Keratinocyte (primary cell): ENCODE measurements around the gene CPNE7. TPM values are rescaled to one million over a fixed set of nuclear protein-coding genes. Genes with fewer than 3 reads are reported as not detected.

Source experiments
- DNase-seq: peaks from one replicate; pipeline ENCODE4 v3.0.0-alpha.2; 2011; ENCODE audit warnings: low read depth, missing footprints, low spot score
- FAIRE-seq: peaks from 2 replicates; lab custom pipeline; 2011; peaks lifted over from hg19 to GRCh38; lab: Jason Lieb, UNC
- H2AFZ ChIP-seq: 2 replicates; pipeline ENCODE4 v1.6.0; 2012; ENCODE audit warnings: low read length, control low read depth, inconsistent platforms; ENCODE audit not compliant: control insufficient read depth
- H3K27ac ChIP-seq: 2 replicates; pipeline ENCODE4 v1.5.1; 2011; ENCODE audit warnings: low read length; ENCODE audit not compliant: control insufficient read depth, insufficient read depth
- H3K27me3 ChIP-seq: 3 replicates; pipeline ENCODE4 v1.6.0; 2011; ENCODE audit warnings: low read length; ENCODE audit not compliant: control insufficient read depth, insufficient read depth; ENCODE audit errors: extremely low read depth
- H3K36me3 ChIP-seq, 2 experiments: 2 replicates in 1 of 2; 3 replicates in 1 of 2; pipeline ENCODE4 v1.5.1; 2011; ENCODE audit warnings: low read length in 2 of 2, mild to moderate bottlenecking in 1 of 2; ENCODE audit not compliant: control insufficient read depth in 2 of 2, insufficient read depth in 2 of 2; ENCODE audit errors: extremely low read depth in 1 of 2
- H3K4me1 ChIP-seq: 3 replicates; pipeline ENCODE4 v1.5.1; 2011; ENCODE audit warnings: low read length; ENCODE audit not compliant: control insufficient read depth, insufficient read depth; ENCODE audit errors: extremely low read depth
- H3K4me2 ChIP-seq: 3 replicates; pipeline ENCODE4 v1.6.0; 2011; ENCODE audit warnings: low read depth, low read length; ENCODE audit not compliant: control insufficient read depth, insufficient read depth; ENCODE audit errors: extremely low read depth
- H3K4me3 ChIP-seq, 3 experiments: fragments of 200-600 bp in 1 of 3; sonication (generic) in 1 of 3; 2 replicates in 2 of 3; 3 replicates in 1 of 3; pipeline ENCODE4 v1.5.1; 2011 to 2016; ENCODE audit warnings: low read length in 3 of 3, mild to moderate bottlenecking in 3 of 3, control low read depth in 2 of 3, inconsistent platforms in 1 of 3, low read depth in 1 of 3, mixed read lengths in 1 of 3, mixed run types in 1 of 3, moderate library complexity in 1 of 3; ENCODE audit not compliant: control insufficient read depth in 2 of 3, insufficient read depth in 2 of 3; ENCODE audit errors: extremely low read depth in 1 of 3
- H3K79me2 ChIP-seq: 2 replicates; pipeline ENCODE4 v1.6.0; 2012; ENCODE audit warnings: low read length; ENCODE audit not compliant: control insufficient read depth, insufficient read depth
- H3K9ac ChIP-seq: 3 replicates; pipeline ENCODE4 v1.6.0; 2011; ENCODE audit warnings: low read length; ENCODE audit not compliant: control insufficient read depth, insufficient read depth; ENCODE audit errors: extremely low read depth
- H3K9me1 ChIP-seq: 3 replicates; pipeline ENCODE4 v1.6.0; 2011; ENCODE audit warnings: low read length; ENCODE audit not compliant: control insufficient read depth, insufficient read depth; ENCODE audit errors: extremely low read depth
- H3K9me3 ChIP-seq: 2 replicates; pipeline ENCODE4 v1.5.1; 2012; ENCODE audit warnings: low read depth, low read length; ENCODE audit not compliant: control insufficient read depth
- H4K20me1 ChIP-seq: 3 replicates; pipeline ENCODE4 v1.6.0; 2011; ENCODE audit warnings: low read length; ENCODE audit not compliant: control insufficient read depth, insufficient read depth; ENCODE audit errors: extremely low read depth
- CTCF ChIP-seq, 3 experiments: IDR thresholded peaks in 1 of 3; conservative IDR thresholded peaks in 1 of 3; optimal IDR thresholded peaks in 1 of 3; 2 replicates in 2 of 3; 3 replicates in 1 of 3; pipeline versions ENCODE3 to v1.5.1; 2011; ENCODE audit warnings: low read length in 3 of 3, mild to moderate bottlenecking in 3 of 3, moderate library complexity in 2 of 3, control low read depth in 1 of 3, inconsistent platforms in 1 of 3; ENCODE audit not compliant: insufficient read depth in 2 of 3; ENCODE audit errors: extremely low read depth in 1 of 3
- EZH2 ChIP-seq: IDR thresholded peaks from one replicate; pipeline ENCODE4 v1.6.1; 2012; ENCODE audit warnings: inconsistent platforms, mild to moderate bottlenecking, low read length, moderate library complexity
- dilution Hi-C: fragments of 300-500 bp; cut with MboI; formaldehyde crosslinking; loops from one replicate; pipeline ENCODE4 v1.7.0; 2020; ENCODE audit warnings: low sequenced_read_pairs; ENCODE audit not compliant: extremely low pct_ligation_motif_present
- polyA plus RNA-seq, 5 experiments: library from polyadenylated mRNA; depleted of rRNA in 3 of 5; stranded (reverse) in 3 of 5; stranded (forward) in 1 of 5; unstranded in 1 of 5; fragments of >200 nt; gene quantifications; 1 replicate in 1 of 5; 2 replicates in 3 of 5; 3 replicates in 1 of 5; pipeline versions ENCODE4 v1.2.1 to v1.2.3, GENCODE V29; 2011 to 2012; ENCODE audit warnings: missing spikeins in 2 of 5, low read depth in 1 of 5, low replicate concordance in 1 of 5

CPNE7 gene
- polyA plus RNA-seq, 1 donor (not counting 4 experiments of a cell fraction or from before 2014, with no cell fraction given): 9.1 TPM

GRCh38 chr16:89583895-89584644, 8.5 kb downstream of the CPNE7 start:
- FAIRE-seq: no peak
- dilution Hi-C loops: no loop called here

GRCh38 chr16:89584768-89585549, 9.4 kb downstream of the CPNE7 start:
- TF ChIP-seq EZH2: no peak
- Histone ChIP-seq H3K4me3 (no peak overlapping the region), H3K79me2 (no peaks in the 10 kb centered on the region), H3K9ac (no peak overlapping the region), H3K27ac (no peak overlapping the region), H3K36me3 (no peaks in the 10 kb centered on the region), H3K9me1 (peaks cover 2% of the 10 kb centered on the region), H3K4me1 (peaks cover 23% of the 10 kb centered on the region), H3K27me3 (no peaks in the 10 kb centered on the region), H4K20me1 (no peaks in the 10 kb centered on the region), H2AFZ (no peak overlapping the region), H3K9me3 (no peaks in the 10 kb centered on the region), H3K4me2 (no peak overlapping the region)
- dilution Hi-C loops: no loop called here
- FAIRE-seq (no peak), DNase-seq (no peak)

More at GRCh38 chr16:89583895-89584644, 8.5 kb downstream of the CPNE7 start:
- no peak for DNase-seq
- Histone ChIP-seq H3K4me3 (no peak overlapping the region), H3K9ac (no peak overlapping the region), H3K27ac (no peak overlapping the region), H3K4me2 (no peak overlapping the region), H4K20me1 (no peaks in the 10 kb centered on the region), H3K9me1 (peaks cover 2% of the 10 kb centered on the region), H3K27me3 (no peaks in the 10 kb centered on the region), H3K79me2 (no peaks in the 10 kb centered on the region), H3K4me1 (peaks cover 23% of the 10 kb centered on the region), H2AFZ (no peak overlapping the region), H3K9me3 (no peaks in the 10 kb centered on the region), H3K36me3 (peaks cover 0 to 2% of the 10 kb centered on the region in 2 experiments)
- TF ChIP-seq EZH2 (no peak), CTCF (optimal IDR thresholded peaks at IDR 0.05 in 1 of 3, IDR thresholded peaks at IDR 0.05 in 1 of 3, conservative IDR thresholded peaks at IDR 0.05 in 1 of 3; ENCODE audit: extremely low read depth in 1 of 3, insufficient read depth in 2 of 3, low read length in 3 of 3) (no peak)
